H1 (cell line): ENCODE results near the gene HOXA11. TPM values are rescaled to one million over a fixed set of nuclear protein-coding genes. Genes with fewer than 3 reads are reported as not detected.

Source experiments
- BCL11A ChIP-seq, 2 experiments: IDR thresholded peaks; one replicate each; pipeline ENCODE4 v1.6.1; 2011; ENCODE audit warnings: low read depth in 2 of 2, low read length in 2 of 2, mild to moderate bottlenecking in 2 of 2
- CHD2 ChIP-seq: IDR thresholded peaks from 2 replicates; pipeline ENCODE4 v1.6.1; 2012; ENCODE audit warnings: low read length, improper control_type of control experiment
- TAF1 ChIP-seq: IDR thresholded peaks from 2 replicates; pipeline ENCODE4 v1.6.1; 2011; ENCODE audit warnings: mild to moderate bottlenecking, low read depth, low read length
- polyA plus RNA-seq, 7 experiments: library from polyadenylated mRNA; depleted of rRNA in 3 of 7; stranded (reverse) in 5 of 7; unstranded in 2 of 7; fragments of >200 nt in 5 of 7; fragments of 200-250 nt in 2 of 7; gene quantifications; 1 replicate in 5 of 7; 2 replicates in 1 of 7; 4 replicates in 1 of 7; pipeline versions ENCODE4 v1.2.1 to v1.2.3, GENCODE V29; 2011 to 2013; ENCODE audit warnings: missing spikeins in 2 of 7, mixed read lengths in 2 of 7
- total RNA-seq: library from RNA; stranded (reverse); fragmentation: NEBNext Ultra II Directional; extraction: Animal tissue kit (Norgen Biotek cat#: 25700); gene quantifications from 2 replicates; pipeline ENCODE4 v1.2.1, GENCODE V29; 2021

The HOXA11 gene
- total and polyA plus RNA-seq, 2 of the 8 experiments (the other 6 are each of a cell fraction or from before 2014, with no cell fraction given) = not detected

GRCh38 chr7:27183682-27184336 is 1.2 kb downstream of the HOXA11 start (continued):
- TF ChIP-seq CHD2 (no peak), BCL11A (IDR thresholded peaks at IDR 0.05; ENCODE audit: low read depth in 2 of 2, low read length in 2 of 2) (no peak), TAF1 (no peak)
